GM12878 (cell line): ENCODE data around the gene MAPK8IP3.

Experiments used
- IKZF2 ChIP-seq, 2 experiments: fragments of 450-650 bp; IDR thresholded peaks; 2 replicates each; pipeline ENCODE4 v1.6.1; 2017; ENCODE audit warnings: mild to moderate bottlenecking in 2 of 2, moderate library complexity in 2 of 2
- MXI1 ChIP-seq: fragments of 150-350 bp; IDR thresholded peaks from 2 replicates; pipeline ENCODE4 v1.6.1; 2011; ENCODE audit warnings: low read depth, mild to moderate bottlenecking, inconsistent platforms, low read length, improper control_type of control experiment
- PKNOX1 ChIP-seq: fragments of 450-650 bp; IDR thresholded peaks from 2 replicates; pipeline ENCODE4 v1.6.1; 2016; ENCODE audit warnings: mild to moderate bottlenecking

- TF ChIP-seq IKZF2 (IDR thresholded peaks at IDR 0.05) (no peak), MXI1 (no peak), PKNOX1 (no peak)
Measured at GRCh38 chr16:1745181-1745899, 39.3 kb downstream of the MAPK8IP3 start.
